RKO (cell line): Measurements from ENCODE around the gene JPH2.

Experiments
- DNase-seq: peaks from one replicate; pipeline ENCODE4 v3.0.0-alpha.2; 2016; ENCODE audit warnings: low spot score

Gene JPH2

DNA sequence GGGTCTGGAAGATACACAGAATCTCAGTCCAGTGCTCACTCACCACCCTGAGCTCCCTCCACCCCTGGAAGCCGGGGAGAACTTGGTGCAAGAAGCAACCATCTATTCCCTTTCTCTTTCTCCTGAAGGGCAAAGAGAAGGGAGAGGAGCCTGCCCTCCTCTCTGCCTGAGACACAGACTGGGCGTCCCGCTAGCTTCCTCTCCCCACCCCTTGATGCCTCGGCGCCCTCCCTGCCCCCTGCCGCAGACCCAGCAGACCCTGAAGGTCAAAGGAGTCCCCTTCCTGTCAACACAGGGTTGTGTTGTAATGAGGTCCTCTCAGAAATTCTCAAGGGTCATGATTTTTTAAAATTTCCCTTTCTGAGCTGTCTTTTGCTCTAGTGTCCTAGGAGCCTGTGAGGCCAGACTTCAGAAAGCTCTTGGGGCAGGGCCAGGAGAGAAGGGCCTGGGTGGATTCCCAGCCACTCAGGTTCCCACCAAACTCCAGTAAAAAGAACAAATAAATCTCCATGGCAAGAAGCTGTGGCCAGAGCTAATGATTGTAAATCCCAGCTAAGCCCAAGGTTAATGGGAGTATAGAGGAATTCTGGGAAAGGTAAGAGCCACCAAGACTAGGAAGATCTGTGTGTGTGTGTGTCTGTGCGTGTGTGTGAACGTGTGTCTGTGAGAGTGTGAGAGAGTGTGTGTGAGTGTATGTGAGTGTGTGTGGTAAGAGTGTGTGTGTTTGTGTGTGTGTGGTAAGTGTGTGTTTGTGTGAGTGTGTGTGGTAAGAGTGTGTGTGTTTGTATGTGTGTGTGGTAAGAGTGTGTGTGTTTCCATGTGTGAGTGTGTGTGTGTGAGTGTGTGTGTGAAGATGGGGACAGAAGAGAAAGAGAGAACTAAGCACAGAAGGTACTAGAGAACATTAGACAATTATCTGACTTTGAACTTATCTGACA, 1.1 kb upstream of the JPH2 start:
- DNase-seq: no peak

DNA sequence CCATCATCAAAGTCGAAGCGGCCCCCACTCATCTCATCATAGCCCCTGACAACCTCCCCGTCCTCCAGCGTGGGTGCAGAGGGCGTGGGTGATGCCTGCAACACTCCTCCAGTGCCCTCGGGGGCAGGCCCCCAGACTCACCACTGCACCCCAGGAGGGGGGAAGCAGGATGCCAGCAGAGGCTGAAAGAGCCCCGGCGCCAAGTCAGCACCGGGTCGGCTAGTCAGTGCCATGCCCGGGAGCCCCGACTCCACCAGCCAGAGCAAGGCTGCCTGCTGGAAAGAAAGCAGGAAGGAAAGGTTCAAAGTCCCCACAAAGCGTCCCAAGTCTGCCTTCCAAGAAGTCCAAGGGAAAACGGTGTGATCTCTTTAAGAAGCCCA, 324 bp downstream of the JPH2 start:
- no peak for DNase-seq

- no peak for DNase-seq
These were observed 787 bp downstream of the JPH2 start for GRCh38 chr20:44186201-44186600.

DNA sequence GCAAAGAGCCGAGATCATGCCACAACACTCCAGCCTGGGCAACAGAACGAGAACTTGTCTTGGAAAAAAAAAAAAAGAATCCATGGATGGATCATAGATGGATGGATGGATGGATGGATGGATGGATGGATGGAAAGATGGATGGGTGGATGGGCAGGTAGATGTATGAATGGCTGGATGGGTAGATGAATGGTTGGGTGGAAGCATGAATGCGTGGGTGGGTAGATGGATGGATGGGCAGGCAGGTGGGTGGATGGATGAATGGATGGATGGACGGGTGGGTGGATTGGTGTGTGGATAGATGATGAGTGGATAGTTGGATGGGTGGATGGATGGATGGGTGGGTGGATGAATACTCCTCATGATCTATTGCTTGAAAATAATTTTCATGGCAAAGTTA, 1.4 kb downstream of the JPH2 start:
- DNase-seq: no peak

DNA sequence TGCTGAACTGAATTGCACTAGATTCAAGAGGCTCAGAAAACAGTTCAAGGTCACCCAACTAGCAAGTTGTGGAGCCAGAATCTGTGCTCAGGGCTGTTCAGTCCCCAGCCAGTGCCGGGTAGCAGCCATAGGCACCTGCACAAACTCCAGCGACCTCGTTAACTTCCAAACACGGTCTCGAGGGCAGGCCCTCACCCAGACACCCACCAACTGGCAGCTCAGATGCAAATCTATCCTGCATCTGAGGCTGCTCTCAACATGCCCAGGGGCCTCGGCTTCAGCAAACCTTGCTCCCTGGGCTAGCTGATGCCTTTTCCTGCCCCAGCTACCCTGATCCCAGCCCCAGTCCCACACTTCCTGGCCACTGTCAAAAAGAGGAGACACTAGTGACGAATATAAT, 3.7 kb downstream of the JPH2 start:
- no peak for DNase-seq

DNA sequence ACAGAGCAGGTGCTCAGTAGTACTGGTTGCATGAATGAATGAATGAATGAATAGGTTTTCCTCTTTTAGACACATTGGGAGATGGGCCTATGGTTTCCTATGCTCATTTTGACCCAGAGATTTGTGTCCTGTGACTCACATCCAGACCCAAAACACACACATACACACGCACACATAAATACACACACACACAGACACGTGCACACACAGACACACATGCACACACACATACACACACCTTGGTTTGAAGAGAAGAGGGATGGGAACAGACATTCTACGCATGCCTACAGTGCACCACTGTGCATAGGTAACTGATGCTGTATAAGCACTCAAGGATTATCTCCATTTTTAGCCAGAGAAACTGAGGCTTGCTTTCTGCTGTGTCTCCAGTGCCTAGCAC, 4.1 kb downstream of the JPH2 start:
- no peak for DNase-seq

- no peak for DNase-seq
These were observed 4.7 kb downstream of the JPH2 start for GRCh38 chr20:44182135-44182765.

- no peak for DNase-seq
These were observed 5.4 kb downstream of the JPH2 start for GRCh38 chr20:44181611-44182010.

DNA sequence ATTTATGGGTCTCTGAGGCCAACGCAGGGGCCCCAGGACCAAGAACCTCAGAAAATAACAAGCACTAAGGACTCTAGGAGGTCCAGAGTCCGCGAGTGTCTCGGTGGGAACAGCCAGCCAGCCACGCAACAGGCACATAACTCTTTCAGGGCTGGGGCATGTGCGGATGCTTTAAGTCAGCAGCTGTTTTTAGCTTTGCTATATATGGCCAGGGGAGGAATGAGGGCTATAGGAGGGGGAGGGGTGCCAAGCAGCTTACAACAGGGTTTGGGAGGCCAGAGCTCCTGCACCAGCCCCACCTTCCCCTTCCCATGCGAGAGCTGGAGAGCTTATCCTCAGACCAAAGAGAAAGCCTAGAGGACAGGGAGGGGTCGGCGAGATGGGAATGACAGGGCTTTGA, 6.2 kb downstream of the JPH2 start:
- DNase-seq: no peak

GRCh38 chr20:44176833-44177534, 10.0 kb downstream of the JPH2 start:
- no peak for DNase-seq

DNA sequence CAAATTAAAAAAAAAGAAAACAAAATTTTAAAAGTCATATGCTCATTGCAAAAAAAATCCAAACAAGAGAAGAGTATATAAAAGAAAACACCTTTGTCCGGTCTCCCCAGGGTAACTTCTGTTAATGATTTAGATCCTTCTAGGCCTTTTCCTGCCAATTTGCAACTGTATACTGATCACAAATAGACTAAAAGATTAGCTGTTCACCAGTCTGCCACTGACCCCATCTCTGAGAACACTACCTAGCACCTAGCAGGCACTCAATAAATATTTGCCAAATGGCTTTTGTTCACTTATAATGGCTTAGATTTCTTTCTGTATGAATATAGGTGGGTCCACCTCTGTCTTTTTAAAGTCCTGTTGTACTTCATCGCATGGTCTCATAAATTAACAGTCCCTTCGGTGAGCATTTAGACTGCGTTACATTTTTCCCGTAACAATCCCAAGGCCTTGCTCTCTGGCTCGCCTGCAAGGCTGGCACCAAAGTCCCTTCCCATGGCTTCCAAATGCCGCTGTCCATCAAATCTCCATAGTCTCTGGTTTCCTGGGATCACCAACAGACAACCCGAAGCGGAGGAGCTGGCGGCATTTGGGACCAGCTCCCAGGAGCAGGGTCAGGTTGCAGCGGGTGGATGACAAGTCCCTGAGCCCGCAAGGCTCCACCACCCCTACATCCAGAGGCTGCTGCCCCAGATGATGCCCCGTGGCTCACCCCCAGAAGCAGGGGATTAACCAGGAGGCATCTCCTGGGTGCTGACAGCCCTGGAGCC, 11.8 kb downstream of the JPH2 start:
- DNase-seq: no peak

GRCh38 chr20:44173846-44174245, 13.1 kb downstream of the JPH2 start:
- no peak for DNase-seq

- DNase-seq: no peak
These were observed 13.9 kb downstream of the JPH2 start for GRCh38 chr20:44173116-44173515.

DNA sequence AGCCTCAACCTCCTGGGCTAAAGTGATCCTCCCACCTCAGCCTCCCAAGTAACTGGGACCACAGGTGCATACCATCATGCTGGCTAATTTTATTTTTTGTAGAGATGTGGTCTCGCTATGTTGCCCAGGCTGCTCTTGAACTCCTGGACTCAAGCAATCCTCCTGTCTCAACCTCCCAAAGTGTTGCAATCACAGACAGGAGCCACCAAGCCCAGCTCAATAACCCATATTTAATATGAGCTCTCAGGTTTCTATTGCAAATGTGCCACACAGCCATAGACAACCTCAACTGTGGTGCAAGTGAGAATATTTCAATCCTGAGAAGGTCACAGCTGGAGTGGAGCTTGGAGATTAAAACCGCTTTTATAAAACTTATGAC, 14.4 kb downstream of the JPH2 start:
- DNase-seq: no peak

- DNase-seq: no peak
These were observed 15.0 kb downstream of the JPH2 start for GRCh38 chr20:44171775-44172571.

GRCh38 chr20:44170816-44171410, 16.1 kb downstream of the JPH2 start:
- DNase-seq: no peak

GRCh38 chr20:44167736-44168135, 19.3 kb downstream of the JPH2 start:
- DNase-seq: no peak

GRCh38 chr20:44166477-44166876, 20.5 kb downstream of the JPH2 start:
- DNase-seq: no peak

DNA sequence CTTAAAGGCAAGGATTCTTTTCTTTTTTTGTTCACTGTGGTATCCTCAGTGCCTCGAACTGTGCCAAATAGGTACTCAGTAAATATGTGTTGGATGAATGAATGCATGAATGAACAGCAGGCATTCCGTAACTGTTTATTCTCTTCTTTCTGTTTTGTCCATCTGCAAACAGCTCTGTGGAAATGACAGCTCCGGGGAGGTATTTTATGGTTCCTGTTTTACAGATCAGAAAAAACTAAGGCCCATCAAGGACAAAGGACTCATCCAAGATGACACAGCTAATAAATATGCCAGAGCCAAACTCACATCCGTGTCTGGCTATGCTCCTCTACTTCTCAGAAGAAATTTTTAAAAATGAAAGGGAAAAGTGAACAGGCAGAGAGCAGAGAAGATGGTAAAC, 21.0 kb downstream of the JPH2 start:
- no peak for DNase-seq

GRCh38 chr20:44160133-44160532, 26.9 kb downstream of the JPH2 start:
- DNase-seq: no peak

DNA sequence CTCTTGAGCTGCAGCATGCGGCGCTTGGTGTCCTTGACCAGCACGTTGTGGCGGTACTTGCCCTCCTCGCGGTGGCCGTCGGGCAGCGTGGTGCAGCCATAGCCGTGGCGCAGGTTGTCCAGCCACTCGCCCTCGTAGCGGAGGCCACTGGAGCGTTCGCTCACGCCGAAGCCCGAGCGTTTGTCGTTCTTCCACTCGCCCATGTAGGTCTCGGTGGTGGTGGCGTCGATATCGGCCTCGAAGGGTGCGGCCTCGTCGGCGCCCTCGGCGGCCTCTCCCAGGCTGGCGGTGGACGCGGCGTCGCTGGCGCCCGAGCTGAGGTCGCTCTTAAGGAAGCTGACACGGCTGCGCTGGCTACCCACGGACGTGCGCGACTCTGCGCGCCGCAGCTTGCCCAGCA, 27.3 kb downstream of the JPH2 start:
- no peak for DNase-seq
